Gastroesophageal sphincter (tissue), 3 donors: ENCODE results near the gene RASA4B.

Source experiments
- CTCF ChIP-seq, 4 experiments: fragments of 200-600 bp in 2 of 4; fragments of 450-650 bp in 2 of 4; sonication (generic) in 1 of 4; IDR thresholded peaks; one replicate each; pipeline ENCODE4 v1.5.1; 2017 to 2019; ENCODE audit warnings: antibody characterized with exemption in 4 of 4, mild to moderate bottlenecking in 2 of 4, moderate library complexity in 2 of 4
- EP300 ChIP-seq: sonication (generic); formaldehyde crosslinking; IDR thresholded peaks from one replicate; pipeline ENCODE4 v1.6.1; 2017; ENCODE audit warnings: antibody characterized with exemption, mild to moderate bottlenecking
- POLR2AphosphoS5 ChIP-seq: sonication (generic); formaldehyde crosslinking; IDR thresholded peaks from one replicate; pipeline ENCODE4 v1.6.1; 2017; ENCODE audit warnings: antibody characterized with exemption

DNA sequence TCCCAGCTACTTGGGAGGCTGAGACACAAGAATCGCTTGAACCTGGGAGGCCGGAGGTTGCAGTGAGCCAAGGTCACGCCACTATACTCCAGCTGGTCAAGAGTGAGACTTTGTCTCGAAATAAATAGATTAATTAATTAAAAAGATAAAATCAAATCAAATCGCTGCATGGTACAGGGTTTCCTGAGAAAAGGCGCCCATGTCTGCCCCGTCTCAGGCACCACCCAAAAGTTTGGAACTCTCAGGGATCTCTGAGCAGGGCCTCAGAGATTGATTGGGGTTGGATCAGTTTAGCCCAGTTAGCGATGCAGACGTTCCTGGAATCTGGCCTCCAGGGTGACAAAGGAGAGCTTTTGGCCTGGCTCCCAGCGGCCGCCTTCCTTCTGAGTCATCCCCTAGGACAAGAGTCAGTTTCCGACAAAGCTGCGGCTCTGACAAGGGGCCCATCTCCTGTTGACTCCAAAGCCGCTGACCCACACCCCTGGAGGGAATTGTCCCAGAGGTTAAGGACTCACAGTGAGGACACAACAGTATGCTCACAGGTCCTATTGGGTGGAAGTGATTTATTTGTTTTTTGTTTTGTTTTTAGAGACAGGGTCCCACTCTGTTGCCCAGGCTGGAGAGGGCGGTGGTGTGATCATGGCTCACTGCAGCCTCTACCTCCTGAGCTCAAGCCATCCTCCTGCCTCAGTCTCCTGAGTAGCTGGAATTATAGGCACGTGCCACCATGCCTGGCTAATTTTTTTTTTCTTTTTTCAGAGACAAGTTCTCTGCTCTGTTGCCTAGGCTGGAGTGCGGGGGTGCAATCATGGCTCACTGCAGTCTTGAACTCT, 77.4 kb downstream of the RASA4B start:
- no peak for TF ChIP-seq CTCF (IDR thresholded peaks at IDR 0.05)
- TF ChIP-seq EP300, result no peak
- no peak for TF ChIP-seq POLR2AphosphoS5
